ENCODE results near the gene SLC18A2. TPM values are rescaled to one million over a fixed set of nuclear protein-coding genes. Genes with fewer than 3 reads are reported as not detected.

The SLC18A2 gene
- total RNA-seq, 1 experiment from 2014 or later = 4.0 TPM

DNA sequence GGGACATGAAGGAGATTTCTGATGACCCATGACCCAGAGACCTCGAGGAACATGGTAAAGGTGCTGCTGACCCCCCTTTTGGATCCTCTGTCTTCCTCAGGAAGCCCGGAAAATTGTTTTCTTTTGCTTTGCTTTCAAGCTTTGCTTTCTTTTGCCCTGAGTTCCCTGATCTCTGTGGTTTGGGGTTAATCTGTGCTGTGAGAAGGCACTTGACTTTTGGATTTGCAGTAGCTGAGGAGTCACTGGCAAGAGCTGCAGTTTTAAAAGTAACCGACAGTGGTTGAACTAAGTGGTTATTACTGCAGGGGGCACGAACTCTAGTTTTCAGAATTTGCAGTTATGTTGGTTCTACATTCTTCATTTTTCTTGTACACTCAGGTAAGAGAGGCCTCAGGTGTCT, 81.3 kb downstream of the SLC18A2 start:
- Mint-ChIP-seq H3K27me3 (ENCODE audit: low read depth) (no peaks in the 10 kb centered on the region), H3K4me3 (no peak overlapping the region), H3K4me1 (peaks cover 26 to 33% of the 10 kb centered on the region in 2 experiments), H3K9me3 (peaks cover 0 to 5% of the 10 kb centered on the region in 2 experiments; a peak in 2 of 5 replicates), H3K36me3 (ENCODE audit: insufficient read depth in 1 of 3, low read depth in 3 of 3) (peaks cover 10 to 24% (median 10%) of the 10 kb centered on the region in 3 experiments), H3K27ac (peak overlapping the region; percentile 27 to 53 (median 36); a peak in 6 of 7 replicates)
- TF ChIP-seq, protein P1, sequence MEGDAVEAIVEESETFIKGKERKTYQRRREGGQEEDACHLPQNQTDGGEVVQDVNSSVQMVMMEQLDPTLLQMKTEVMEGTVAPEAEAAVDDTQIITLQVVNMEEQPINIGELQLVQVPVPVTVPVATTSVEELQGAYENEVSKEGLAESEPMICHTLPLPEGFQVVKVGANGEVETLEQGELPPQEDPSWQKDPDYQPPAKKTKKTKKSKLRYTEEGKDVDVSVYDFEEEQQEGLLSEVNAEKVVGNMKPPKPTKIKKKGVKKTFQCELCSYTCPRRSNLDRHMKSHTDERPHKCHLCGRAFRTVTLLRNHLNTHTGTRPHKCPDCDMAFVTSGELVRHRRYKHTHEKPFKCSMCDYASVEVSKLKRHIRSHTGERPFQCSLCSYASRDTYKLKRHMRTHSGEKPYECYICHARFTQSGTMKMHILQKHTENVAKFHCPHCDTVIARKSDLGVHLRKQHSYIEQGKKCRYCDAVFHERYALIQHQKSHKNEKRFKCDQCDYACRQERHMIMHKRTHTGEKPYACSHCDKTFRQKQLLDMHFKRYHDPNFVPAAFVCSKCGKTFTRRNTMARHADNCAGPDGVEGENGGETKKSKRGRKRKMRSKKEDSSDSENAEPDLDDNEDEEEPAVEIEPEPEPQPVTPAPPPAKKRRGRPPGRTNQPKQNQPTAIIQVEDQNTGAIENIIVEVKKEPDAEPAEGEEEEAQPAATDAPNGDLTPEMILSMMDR (conservative IDR thresholded peaks at IDR 0.05) = no peak
- no peak overlapping the region for H3K56ac ChIP-seq (ENCODE audit: insufficient read length, low read depth, low read length)
- no peaks in the 10 kb centered on the region; the same call in 1 of the 2 replicates for H3K4me1 ChIP-seq (ENCODE audit: insufficient read depth, low read length)
- no peak overlapping the region for H4K5ac ChIP-seq (ENCODE audit: insufficient read length, low read depth, low read length)
- H4K91ac ChIP-seq (ENCODE audit: insufficient read length, low read depth, low read length) = no peak overlapping the region
- H3K23ac ChIP-seq (ENCODE audit: insufficient read length, low read depth, low read length) = no peak overlapping the region
- no peak overlapping the region for H2BK5ac ChIP-seq (ENCODE audit: insufficient read length, low read length)
- no CpG with 5 or more reads among the region's 4 CpGs for WGBS (ENCODE audit: extremely low coverage, insufficient read length, low lambda C conversion rate)
- H4K8ac ChIP-seq (replicated peaks; ENCODE audit: insufficient read length, low read depth, low read length) = no peak overlapping the region
- no peak overlapping the region for H3T11ph ChIP-seq (ENCODE audit: low read length)
- H3K9me3 ChIP-seq (ENCODE audit: control insufficient read depth, low read depth, low read length) = no peaks in the 10 kb centered on the region
- no peaks in the 10 kb centered on the region for H3K27me3 ChIP-seq (ENCODE audit: insufficient read depth, low read length)
- H2BK20ac ChIP-seq (ENCODE audit: low read depth, low read length, poor library complexity, severe bottlenecking) = no peak overlapping the region
- H2BK120ac ChIP-seq (ENCODE audit: low read depth, low read length, poor library complexity, severe bottlenecking) = no peak overlapping the region
- no peak for DNase-seq
- no peaks in the 10 kb centered on the region for H4K20me1 ChIP-seq (ENCODE audit: control insufficient read depth, insufficient read depth, insufficient read length)
- no peak overlapping the region for H3K9ac ChIP-seq (ENCODE audit: extremely low read depth, insufficient read length, low read length)
- no peak overlapping the region for H3K4me2 ChIP-seq (ENCODE audit: insufficient read depth, insufficient read length, low read length)
- H2AFZ ChIP-seq (ENCODE audit: low read length) = no peak overlapping the region
- H2BK15ac ChIP-seq (ENCODE audit: low read depth, low read length) = no peak overlapping the region
- H3K27ac ChIP-seq (ENCODE audit: insufficient read length, low read depth, low read length) = no peak overlapping the region
- H3K18ac ChIP-seq (ENCODE audit: insufficient read length, low read depth, low read length) = no peak overlapping the region
- no peak overlapping the region for H3K4ac ChIP-seq (ENCODE audit: low read depth, low read length)
- H2AK5ac ChIP-seq (ENCODE audit: insufficient read length, low read length) = no peak overlapping the region
- H3K14ac ChIP-seq (ENCODE audit: insufficient read depth, low read length) = no peak overlapping the region
- H2BK12ac ChIP-seq (ENCODE audit: insufficient read length, low read depth, low read length) = no peak overlapping the region
- no peaks in the 10 kb centered on the region for H3K79me1 ChIP-seq (ENCODE audit: insufficient read depth, low read depth, low read length, poor library complexity, severe bottlenecking)
- H3K23me2 ChIP-seq (ENCODE audit: insufficient read length, low read depth, low read length, poor library complexity, severe bottlenecking) = no peaks in the 10 kb centered on the region
- H3K79me2 ChIP-seq (ENCODE audit: insufficient read depth, low read length) = no peaks in the 10 kb centered on the region

All from H9 (cell line).